K562 (cell line): ENCODE results near the gene MYO6. TPM values are rescaled to one million over a fixed set of nuclear protein-coding genes. Genes with fewer than 3 reads are reported as not detected.

Source experiments
- ATAC-seq: fragments of 200-7000 bp; cut with Tn5 transposase; 3 replicates; pipeline ENCODE4 v1.9.1; 2020; ENCODE audit warnings: moderate library complexity
- BruUV-seq: library from RNA; stranded (reverse); fragments of 400-500 nt; replicated peaks from 2 replicates; lab custom pipeline; 2021; lab: Mats Ljungman, UMichigan
- CTCF ChIA-PET: fragments of 300-600 bp; formaldehyde crosslinking; extraction: SDS; loops from one replicate; lab custom pipeline; 2021; ENCODE audit warnings: low intra/inter-chr PET ratio; lab: Yijun Ruan, JAX
- POLR2A ChIA-PET: fragments of 300-600, 350-650 bp; sonication (Branson Sonifier 250); formaldehyde crosslinking; extraction: SDS; loops from one replicate; lab custom pipeline; 2021; ENCODE audit warnings: antibody characterized with exemption, inconsistent platforms; lab: Yijun Ruan, JAX
- DNase-seq, 4 experiments: peaks; one replicate each; pipeline versions ENCODE4 v3.0.0 to v3.0.0-alpha.2; 2011 to 2018; ENCODE audit warnings: low spot score in 3 of 4, mixed read lengths in 3 of 4; ENCODE audit errors: extremely low read depth in 1 of 4
- FAIRE-seq: peaks from 2 replicates; lab custom pipeline; 2011; peaks lifted over from hg19 to GRCh38; lab: Jason Lieb, UNC
- H2AFZ ChIP-seq: 2 replicates; pipeline ENCODE4 v1.6.0; 2011; ENCODE audit warnings: low read depth, low read length, control low read depth, inconsistent platforms
- H3K27ac ChIP-seq: fragments of 200-600 bp; 3 replicates; pipeline ENCODE4 v1.8.0; 2011; ENCODE audit warnings: low read depth, mild to moderate bottlenecking, control low read depth, inconsistent platforms, low read length, moderate library complexity, mixed read lengths; ENCODE audit errors: extremely low read depth
- H3K27me3 ChIP-seq, 2 experiments: fragments of 300-600 bp in 1 of 2; 2 replicates in 1 of 2; 3 replicates in 1 of 2; pipeline versions ENCODE4 v1.6.0 to v1.8.0; 2011; ENCODE audit warnings: inconsistent platforms in 2 of 2, low read length in 2 of 2, mild to moderate bottlenecking in 1 of 2, mixed read lengths in 1 of 2, moderate library complexity in 1 of 2; ENCODE audit not compliant: control insufficient read depth in 2 of 2, insufficient read depth in 2 of 2
- H3K36me3 ChIP-seq: fragments of 300-600 bp; 3 replicates; pipeline ENCODE4 v1.8.0; 2011; ENCODE audit warnings: mild to moderate bottlenecking, low read length, inconsistent platforms; ENCODE audit not compliant: control insufficient read depth, insufficient read depth
- H3K4me1 ChIP-seq, 2 experiments: fragments of 200-600 bp in 1 of 2; replicated peaks in 1 of 2; 2 replicates in 1 of 2; 3 replicates in 1 of 2; pipeline versions ENCODE4 v1.5.1 to v1.8.0; 2011; ENCODE audit warnings: inconsistent platforms in 2 of 2, low read length in 2 of 2, mild to moderate bottlenecking in 1 of 2, mixed read lengths in 1 of 2, moderate library complexity in 1 of 2; ENCODE audit not compliant: control insufficient read depth in 2 of 2, insufficient read depth in 2 of 2
- H3K4me2 ChIP-seq: 2 replicates; pipeline ENCODE4 v1.6.1; 2011; ENCODE audit warnings: low read length, control low read depth, inconsistent platforms, mixed read lengths; ENCODE audit not compliant: insufficient read depth
- H3K4me3 ChIP-seq: fragments of 200-600 bp; sonication (generic), shearing (Covaris generic); 2 replicates; pipeline ENCODE4 v1.5.1; 2016; ENCODE audit warnings: control low read depth, inconsistent platforms
- H3K79me2 ChIP-seq: fragments of 200-600 bp; 3 replicates; pipeline ENCODE4 v1.8.0; 2011; ENCODE audit warnings: low read length, inconsistent platforms; ENCODE audit not compliant: control insufficient read depth, insufficient read depth
- H3K9ac ChIP-seq, 2 experiments: 2 replicates each; pipeline versions ENCODE4 v1.6.0 to v1.6.1; 2011; ENCODE audit warnings: low read depth in 2 of 2, low read length in 2 of 2, control low read depth in 1 of 2, inconsistent platforms in 1 of 2, mild to moderate bottlenecking in 1 of 2, mixed read lengths in 1 of 2; ENCODE audit not compliant: insufficient read depth in 1 of 2
- H3K9me1 ChIP-seq: one replicate; pipeline ENCODE4 v1.6.0; 2011; ENCODE audit warnings: inconsistent platforms, mild to moderate bottlenecking, low read length, moderate library complexity; ENCODE audit not compliant: control insufficient read depth, insufficient read depth
- H3K9me3 ChIP-seq: replicated peaks from 2 replicates; pipeline ENCODE4 v1.5.1; 2011; ENCODE audit warnings: low read depth, low read length, inconsistent platforms; ENCODE audit not compliant: control insufficient read depth, insufficient read depth
- H4K20me1 ChIP-seq: replicated peaks from 2 replicates; pipeline ENCODE4 v1.6.1; 2011; ENCODE audit warnings: low read length, inconsistent platforms, mixed read lengths; ENCODE audit not compliant: control insufficient read depth, insufficient read depth
- CC2D1A ChIP-seq: fragments of 450-650 bp; IDR thresholded peaks from 2 replicates; pipeline ENCODE4 v1.6.1; 2017; ENCODE audit warnings: mild to moderate bottlenecking
- FOSL1 ChIP-seq: fragments of 200-800 bp; sonication (Bioruptor generic); conservative IDR thresholded peaks from 2 replicates; pipeline ENCODE4 v1.6.1; 2016; ENCODE audit warnings: missing genetic modification characterization, missing compliant biosample characterization
- JUND ChIP-seq, 2 experiments: IDR thresholded peaks; 2 replicates in 1 of 2; 3 replicates in 1 of 2; pipeline ENCODE4 v1.6.1; 2011; ENCODE audit warnings: borderline replicate concordance in 2 of 2, low read depth in 2 of 2, low read length in 2 of 2, improper control_type of control experiment in 1 of 2, missing biosample characterization in 1 of 2, missing genetic modification characterization in 1 of 2, missing genetic modification reagents in 1 of 2
- RNF2 ChIP-seq: sonication (generic); IDR thresholded peaks from 2 replicates; pipeline ENCODE4 v1.6.1; 2016
- U2AF1 ChIP-seq: fragments of 200-400 bp; formaldehyde crosslinking; optimal IDR thresholded peaks from 2 replicates; pipeline ENCODE3; 2017; ENCODE audit warnings: mild to moderate bottlenecking, low read depth, low read length, moderate library complexity
- ZNF263 ChIP-seq: sonication (generic); formaldehyde crosslinking; IDR thresholded peaks from 2 replicates; pipeline ENCODE4 v1.8.0; 2022; ENCODE audit warnings: mild to moderate bottlenecking, missing genetic modification reagents, borderline replicate concordance
- WGBS: fragments of 100-300 bp; shearing (Covaris generic); methylation state at CpG from one replicate; pipeline ENCODE4 v1.1.6; 2016; ENCODE audit warnings: low coverage, mixed read lengths; ENCODE audit not compliant: insufficient coverage; ENCODE audit errors: missing lambda C conversion rate; 5-methylcytosine and 5-hydroxymethylcytosine counted together
- in situ Hi-C: fragments of 300-500 bp; cut with MboI; formaldehyde crosslinking; loops from 4 replicates; pipeline ENCODE4 v1.15.0; 2018; ENCODE audit warnings: inconsistent platforms, mixed read lengths
- intact Hi-C: fragments of 100-400 bp; cut with micrococcal nuclease; formaldehyde crosslinking; loops from 2 replicates; pipeline ENCODE4 v1.14.2; 2022
- polyA plus RNA-seq, 8 experiments: library from polyadenylated mRNA; depleted of rRNA in 4 of 8; stranded (reverse) in 5 of 8; unstranded in 3 of 8; fragments of >200 nt; fragmentation: Nextera tagmentation in 2 of 8; fragmentation: Illumina TruSeq in 1 of 8; extraction: Ambion mirVana in 2 of 8; extraction: Trizol in 1 of 8; gene quantifications; 2 replicates each; pipeline versions ENCODE4 v1.2.1 to v1.2.3, GENCODE V29; 2011 to 2014; ENCODE audit warnings: inconsistent platforms in 1 of 8, missing spikeins in 1 of 8
- total RNA-seq, 7 experiments: library from RNA; depleted of rRNA in 6 of 7; stranded (reverse); fragments of >200 nt in 6 of 7; fragmentation: Illumina TruSeq in 2 of 7; extraction: Trizol in 2 of 7; gene quantifications; 2 replicates each; pipeline versions ENCODE4 v1.2.1 to v1.2.3, GENCODE V29; 2011 to 2021; ENCODE audit warnings: low replicate concordance in 1 of 7
- TF ChIP-seq, protein P1 (sequence below): fragments of 250-450 bp; sonication (Bioruptor Pico); IDR thresholded peaks from 2 replicates; pipeline ENCODE4 v1.4.0; 2020; ENCODE audit warnings: borderline replicate concordance
- TF ChIP-seq, protein P2 (sequence below), 3 experiments: IDR thresholded peaks in 2 of 3; conservative IDR thresholded peaks in 1 of 3; 2 replicates each; pipeline ENCODE4 v1.5.1; 2011 to 2012; ENCODE audit warnings: low read length in 3 of 3, mild to moderate bottlenecking in 3 of 3, control low read depth in 2 of 3, improper control_type of control experiment in 1 of 3, inconsistent platforms in 1 of 3, low read depth in 1 of 3, mixed read lengths in 1 of 3, moderate library complexity in 1 of 3; ENCODE audit not compliant: insufficient read depth in 2 of 3

Gene MYO6
- total and polyA plus RNA-seq, 9 of the 15 experiments (the other 6 are each of a cell fraction or from before 2014, with no cell fraction given): 1.3 to 5.5 (median 2.7) TPM

DNA sequence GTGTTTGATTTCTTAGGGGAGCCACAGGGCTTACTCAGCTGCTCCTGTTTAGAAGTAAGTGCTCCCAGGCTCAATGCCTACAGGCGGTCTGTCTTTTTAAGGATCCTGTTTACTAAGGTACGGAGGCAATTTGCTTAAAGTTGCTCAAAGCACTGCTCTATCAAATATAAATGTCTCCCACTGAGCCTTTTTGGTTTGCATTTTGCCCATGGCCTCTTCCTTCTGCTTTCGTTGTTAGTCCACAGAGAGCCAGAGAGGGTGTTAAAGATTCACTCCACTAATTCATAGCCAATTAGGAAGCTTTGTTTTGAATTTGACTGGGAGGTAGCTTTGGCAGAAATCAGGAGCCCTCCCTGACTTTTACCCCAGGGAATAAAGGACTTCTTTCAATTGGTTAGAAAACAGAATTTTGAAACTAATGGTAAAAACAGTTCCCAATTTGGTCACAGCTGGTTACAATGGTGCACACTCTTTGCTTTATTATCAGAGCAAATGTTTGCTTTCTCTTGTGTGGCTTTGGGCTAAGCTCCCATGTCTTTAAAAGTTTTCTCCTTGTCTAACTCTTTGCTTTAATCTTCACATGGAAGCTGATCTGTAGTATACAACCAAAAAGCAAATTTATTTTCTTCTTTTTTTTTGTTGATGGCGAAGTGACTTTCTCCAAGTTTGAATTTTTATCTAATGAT lies 197.2 kb downstream of the MYO6 start:
- no peak for ATAC-seq
- FAIRE-seq: no peak

More for the DNA sequence above, 197.2 kb downstream of the MYO6 start:
- ChIA-PET CTCF (no interaction called here), POLR2A (no interaction called here)
- TF ChIP-seq RNF2 (no peak), CC2D1A (no peak), JUND (IDR thresholded peaks at IDR 0.05; ENCODE audit: borderline replicate concordance, low read depth, low read length) (no peak), JUND (tag; IDR thresholded peaks at IDR 0.05; ENCODE audit: borderline replicate concordance, low read depth, low read length) (no peak), ZNF263 (CRISPR knock-in tag) (no peak), U2AF1 (no peak), FOSL1 (tag) (no peak)
- TF ChIP-seq, protein P1, sequence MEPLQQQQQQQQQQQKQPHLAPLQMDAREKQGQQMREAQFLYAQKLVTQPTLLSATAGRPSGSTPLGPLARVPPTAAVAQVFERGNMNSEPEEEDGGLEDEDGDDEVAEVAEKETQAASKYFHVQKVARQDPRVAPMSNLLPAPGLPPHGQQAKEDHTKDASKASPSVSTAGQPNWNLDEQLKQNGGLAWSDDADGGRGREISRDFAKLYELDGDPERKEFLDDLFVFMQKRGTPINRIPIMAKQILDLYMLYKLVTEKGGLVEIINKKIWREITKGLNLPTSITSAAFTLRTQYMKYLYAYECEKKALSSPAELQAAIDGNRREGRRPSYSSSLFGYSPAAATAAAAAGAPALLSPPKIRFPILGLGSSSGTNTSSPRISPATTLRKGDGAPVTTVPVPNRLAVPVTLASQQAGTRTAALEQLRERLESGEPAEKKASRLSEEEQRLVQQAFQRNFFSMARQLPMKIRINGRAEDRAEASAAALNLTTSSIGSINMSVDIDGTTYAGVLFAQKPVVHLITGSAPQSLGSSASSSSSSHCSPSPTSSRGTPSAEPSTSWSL (CRISPR knock-in tag): no peak
- TF ChIP-seq, protein P2, sequence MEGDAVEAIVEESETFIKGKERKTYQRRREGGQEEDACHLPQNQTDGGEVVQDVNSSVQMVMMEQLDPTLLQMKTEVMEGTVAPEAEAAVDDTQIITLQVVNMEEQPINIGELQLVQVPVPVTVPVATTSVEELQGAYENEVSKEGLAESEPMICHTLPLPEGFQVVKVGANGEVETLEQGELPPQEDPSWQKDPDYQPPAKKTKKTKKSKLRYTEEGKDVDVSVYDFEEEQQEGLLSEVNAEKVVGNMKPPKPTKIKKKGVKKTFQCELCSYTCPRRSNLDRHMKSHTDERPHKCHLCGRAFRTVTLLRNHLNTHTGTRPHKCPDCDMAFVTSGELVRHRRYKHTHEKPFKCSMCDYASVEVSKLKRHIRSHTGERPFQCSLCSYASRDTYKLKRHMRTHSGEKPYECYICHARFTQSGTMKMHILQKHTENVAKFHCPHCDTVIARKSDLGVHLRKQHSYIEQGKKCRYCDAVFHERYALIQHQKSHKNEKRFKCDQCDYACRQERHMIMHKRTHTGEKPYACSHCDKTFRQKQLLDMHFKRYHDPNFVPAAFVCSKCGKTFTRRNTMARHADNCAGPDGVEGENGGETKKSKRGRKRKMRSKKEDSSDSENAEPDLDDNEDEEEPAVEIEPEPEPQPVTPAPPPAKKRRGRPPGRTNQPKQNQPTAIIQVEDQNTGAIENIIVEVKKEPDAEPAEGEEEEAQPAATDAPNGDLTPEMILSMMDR (IDR thresholded peaks at IDR 0.05 in 2 of 3, conservative IDR thresholded peaks at IDR 0.05 in 1 of 3; ENCODE audit: insufficient read depth in 2 of 3, low read depth in 1 of 3, low read length in 3 of 3): no peak
- H2AFZ ChIP-seq: no peak overlapping the region
- intact Hi-C loops: no loop called here
- H3K36me3 ChIP-seq: no peaks in the 10 kb centered on the region; the same call in 2 of the 3 replicates
- H3K9ac ChIP-seq: no peak overlapping the region
- no peaks in the 10 kb centered on the region for H3K4me1 ChIP-seq
- no peak overlapping the region for H3K4me3 ChIP-seq
- H3K9me3 ChIP-seq: no peaks in the 10 kb centered on the region
- no peak overlapping the region for H3K27ac ChIP-seq
- no peak for DNase-seq
- H3K9me1 ChIP-seq: no peaks in the 10 kb centered on the region
- H4K20me1 ChIP-seq: no peaks in the 10 kb centered on the region
- in situ Hi-C loops: loop anchor here (25.0 kb wide), 1 partner anchor 1516 kb away; the partner anchor contains the start of gene HTR1B
- no peak overlapping the region for H3K4me2 ChIP-seq
- H3K79me2 ChIP-seq: no peaks in the 10 kb centered on the region
- WGBS: 0% methylated on average over 4 of the region's 4 CpGs
- no TSS peak for BruUV-seq
- no peaks in the 10 kb centered on the region for H3K27me3 ChIP-seq
